Calu3 (cell line): Measurements from ENCODE around the gene LYSMD4. TPM values are rescaled to one million over a fixed set of nuclear protein-coding genes. Genes with fewer than 3 reads are reported as not detected.

Experiments used
- BruUV-seq: library from RNA; stranded (reverse); fragments of 400-500 nt; replicated peaks from 2 replicates; lab custom pipeline; 2021; lab: Mats Ljungman, UMichigan
- CTCF ChIA-PET: fragments of 300-600 bp; sonication (Branson Sonifier 250); formaldehyde crosslinking; loops from one replicate; lab custom pipeline; 2022; ENCODE audit warnings: antibody characterized with exemption; lab: Charles Lee
- DNase-seq: peaks from one replicate; pipeline ENCODE4 v3.0.0; 2022
- H3K27ac Mint-ChIP-seq: one replicate; pipeline ENCODE4 v1.8.0; 2022; ENCODE audit warnings: mixed read lengths; ENCODE audit not compliant: unreplicated experiment
- H3K27me3 Mint-ChIP-seq: one replicate; pipeline ENCODE4 v1.8.0; 2022; ENCODE audit warnings: mixed read lengths; ENCODE audit not compliant: unreplicated experiment
- H3K36me3 Mint-ChIP-seq: one replicate; pipeline ENCODE4 v1.8.0; 2022; ENCODE audit warnings: mild to moderate bottlenecking, moderate library complexity, mixed read lengths; ENCODE audit not compliant: insufficient read depth, unreplicated experiment
- H3K4me1 Mint-ChIP-seq: one replicate; pipeline ENCODE4 v1.8.0; 2022; ENCODE audit warnings: mild to moderate bottlenecking, low read depth, mixed read lengths; ENCODE audit not compliant: unreplicated experiment
- H3K4me3 Mint-ChIP-seq: one replicate; pipeline ENCODE4 v1.8.0; 2022; ENCODE audit warnings: mild to moderate bottlenecking, low read depth, moderate library complexity, mixed read lengths; ENCODE audit not compliant: unreplicated experiment
- H3K9me3 Mint-ChIP-seq: one replicate; pipeline ENCODE4 v1.8.0; 2022; ENCODE audit warnings: low read depth, mixed read lengths; ENCODE audit not compliant: unreplicated experiment
- intact Hi-C: fragments of 100-400 bp; cut with micrococcal nuclease; formaldehyde crosslinking; loops from one replicate; pipeline ENCODE4 v1.10.0; 2022; ENCODE audit not compliant: unreplicated experiment
- total RNA-seq: library from RNA; stranded (reverse); gene quantifications from 2 replicates; pipeline ENCODE4 v1.2.3, GENCODE V29; 2022
- TF ChIP-seq, protein P1 (sequence below): fragments of 200-600 bp; IDR thresholded peaks from one replicate; pipeline ENCODE4 v1.8.0; 2022; ENCODE audit warnings: antibody characterized with exemption; ENCODE audit not compliant: unreplicated experiment

Gene LYSMD4
- total RNA-seq, 1 experiment from 2014 or later, result 6.6 TPM

DNA sequence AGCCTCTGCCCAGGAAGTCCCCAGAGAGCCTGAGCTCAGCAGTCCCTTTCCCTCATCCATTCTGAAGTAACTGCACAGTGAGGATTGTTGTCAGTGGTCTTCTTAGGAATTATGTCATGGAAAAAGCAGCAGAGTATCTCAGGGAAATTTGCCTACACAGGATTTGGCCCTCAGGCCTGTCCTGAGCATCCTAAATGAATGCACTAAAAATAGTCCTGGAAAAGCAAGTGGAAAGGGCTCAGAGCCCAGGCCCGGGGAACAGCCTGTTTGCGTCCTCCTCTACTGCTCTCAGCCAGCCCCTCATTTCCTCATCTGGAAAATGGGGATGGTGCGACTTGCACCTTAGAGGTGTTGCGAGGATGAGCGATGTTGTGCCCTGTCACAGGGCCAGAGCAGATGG, 21.6 kb downstream of the LYSMD4 start:
- H3K4me1 Mint-ChIP-seq, result peaks cover 24% of the 10 kb centered on the region
- no peak overlapping the region for H3K4me3 Mint-ChIP-seq
- H3K27ac Mint-ChIP-seq, result no peak overlapping the region
- intact Hi-C loops, result no loop called here
- H3K9me3 Mint-ChIP-seq, result no peaks in the 10 kb centered on the region
- DNase-seq, result no peak
- peaks cover 12% of the 10 kb centered on the region for H3K36me3 Mint-ChIP-seq
- no peaks in the 10 kb centered on the region for H3K27me3 Mint-ChIP-seq
- TF ChIP-seq, protein P1, sequence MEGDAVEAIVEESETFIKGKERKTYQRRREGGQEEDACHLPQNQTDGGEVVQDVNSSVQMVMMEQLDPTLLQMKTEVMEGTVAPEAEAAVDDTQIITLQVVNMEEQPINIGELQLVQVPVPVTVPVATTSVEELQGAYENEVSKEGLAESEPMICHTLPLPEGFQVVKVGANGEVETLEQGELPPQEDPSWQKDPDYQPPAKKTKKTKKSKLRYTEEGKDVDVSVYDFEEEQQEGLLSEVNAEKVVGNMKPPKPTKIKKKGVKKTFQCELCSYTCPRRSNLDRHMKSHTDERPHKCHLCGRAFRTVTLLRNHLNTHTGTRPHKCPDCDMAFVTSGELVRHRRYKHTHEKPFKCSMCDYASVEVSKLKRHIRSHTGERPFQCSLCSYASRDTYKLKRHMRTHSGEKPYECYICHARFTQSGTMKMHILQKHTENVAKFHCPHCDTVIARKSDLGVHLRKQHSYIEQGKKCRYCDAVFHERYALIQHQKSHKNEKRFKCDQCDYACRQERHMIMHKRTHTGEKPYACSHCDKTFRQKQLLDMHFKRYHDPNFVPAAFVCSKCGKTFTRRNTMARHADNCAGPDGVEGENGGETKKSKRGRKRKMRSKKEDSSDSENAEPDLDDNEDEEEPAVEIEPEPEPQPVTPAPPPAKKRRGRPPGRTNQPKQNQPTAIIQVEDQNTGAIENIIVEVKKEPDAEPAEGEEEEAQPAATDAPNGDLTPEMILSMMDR, result no peak
- CTCF ChIA-PET, result no interaction called here
- BruUV-seq, result no TSS peak

DNA sequence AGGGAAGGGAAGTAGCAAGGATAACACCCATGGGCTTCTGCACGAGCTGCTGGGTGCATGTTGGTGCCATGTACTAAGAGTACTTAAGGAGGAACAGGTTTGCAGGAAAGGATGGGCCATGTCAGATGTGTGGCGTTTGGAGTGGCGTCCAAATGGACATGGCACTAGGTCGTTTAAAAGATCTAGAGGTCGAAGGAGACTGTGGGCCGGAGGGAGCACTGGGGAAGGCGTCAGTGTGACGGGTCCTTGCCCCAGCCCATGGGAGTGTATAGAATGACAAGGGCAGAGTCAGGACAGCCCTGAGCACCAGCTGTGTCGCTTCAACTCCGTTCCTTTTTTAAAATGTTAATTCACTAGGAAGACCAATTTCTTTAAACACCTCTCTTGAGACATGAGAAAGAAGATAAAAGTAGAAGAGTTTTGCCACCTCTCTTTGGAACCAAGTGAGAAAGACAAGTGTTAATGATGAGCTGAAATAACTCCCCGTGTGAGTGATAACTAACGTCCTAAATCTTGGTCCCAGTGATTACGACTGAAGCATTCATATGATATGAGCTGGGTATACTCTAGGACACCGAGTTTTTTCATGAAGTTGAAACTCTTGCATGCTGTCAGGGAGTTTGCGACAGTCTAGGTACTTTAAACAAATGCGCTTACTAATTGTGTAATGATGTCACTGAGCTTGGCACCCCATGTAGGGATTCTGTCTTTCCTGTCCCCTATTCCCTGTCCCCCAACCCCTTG, 23.8 kb downstream of the LYSMD4 start:
- no TSS peak for BruUV-seq
- no peaks in the 10 kb centered on the region for H3K9me3 Mint-ChIP-seq
- intact Hi-C loops, result loop anchor here (2.0 to 10.0 kb wide), 2 partner anchors 47 to 225 kb away; no protein-coding TSS in a partner anchor
- TF ChIP-seq, protein P1, result no peak
- no peak for DNase-seq
- H3K36me3 Mint-ChIP-seq, result peaks cover 12% of the 10 kb centered on the region
- H3K4me3 Mint-ChIP-seq, result no peak overlapping the region
- CTCF ChIA-PET, result interaction anchor here (1.1 to 1.3 kb wide), 3 partner anchors 24 to 47 kb away, joined by 4 to 7 read pairs (median 6); partner anchors contain the start of gene LYSMD4
- H3K27ac Mint-ChIP-seq, result peak overlapping the region; percentile 14
- H3K4me1 Mint-ChIP-seq, result peaks cover 24% of the 10 kb centered on the region
- no peaks in the 10 kb centered on the region for H3K27me3 Mint-ChIP-seq

DNA sequence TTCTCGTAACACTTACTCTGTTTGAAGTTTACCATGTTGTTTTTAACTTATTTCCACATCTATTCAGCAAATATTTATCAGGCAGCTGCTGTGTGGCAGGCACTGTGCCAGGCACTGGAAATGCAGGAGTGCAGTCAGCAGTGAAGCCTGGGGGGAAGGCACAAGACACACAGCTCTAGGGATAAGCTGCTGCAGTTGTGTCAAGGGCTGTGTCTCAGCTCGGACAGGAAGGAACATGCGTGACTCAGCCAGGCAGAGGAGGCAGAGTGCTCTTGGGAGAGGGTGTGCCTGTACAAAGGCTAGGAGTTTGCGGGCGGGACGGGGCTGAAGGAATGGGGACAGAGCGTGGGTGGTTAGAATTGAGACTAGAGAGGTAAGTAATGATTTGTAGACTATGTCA, 24.7 kb downstream of the LYSMD4 start:
- TF ChIP-seq, protein P1, result no peak
- DNase-seq, result peak; percentile 72
- intact Hi-C loops, result loop anchor here (1.0 to 10.0 kb wide), 3 partner anchors 25 to 224 kb away; partner anchors contain the start of gene LYSMD4
- H3K4me3 Mint-ChIP-seq, result peak overlapping the region; percentile 14
- no peaks in the 10 kb centered on the region for H3K27me3 Mint-ChIP-seq
- H3K9me3 Mint-ChIP-seq, result no peaks in the 10 kb centered on the region
- no TSS peak for BruUV-seq
- peaks cover 12% of the 10 kb centered on the region for H3K36me3 Mint-ChIP-seq
- peak overlapping the region; percentile 14 for H3K27ac Mint-ChIP-seq
- H3K4me1 Mint-ChIP-seq, result peaks cover 31% of the 10 kb centered on the region
- CTCF ChIA-PET, result interaction anchor here (1.1 to 1.6 kb wide), 5 partner anchors 16 to 436 kb away, joined by 3 to 7 read pairs (median 4); partner anchors contain the start of gene LYSMD4

DNA sequence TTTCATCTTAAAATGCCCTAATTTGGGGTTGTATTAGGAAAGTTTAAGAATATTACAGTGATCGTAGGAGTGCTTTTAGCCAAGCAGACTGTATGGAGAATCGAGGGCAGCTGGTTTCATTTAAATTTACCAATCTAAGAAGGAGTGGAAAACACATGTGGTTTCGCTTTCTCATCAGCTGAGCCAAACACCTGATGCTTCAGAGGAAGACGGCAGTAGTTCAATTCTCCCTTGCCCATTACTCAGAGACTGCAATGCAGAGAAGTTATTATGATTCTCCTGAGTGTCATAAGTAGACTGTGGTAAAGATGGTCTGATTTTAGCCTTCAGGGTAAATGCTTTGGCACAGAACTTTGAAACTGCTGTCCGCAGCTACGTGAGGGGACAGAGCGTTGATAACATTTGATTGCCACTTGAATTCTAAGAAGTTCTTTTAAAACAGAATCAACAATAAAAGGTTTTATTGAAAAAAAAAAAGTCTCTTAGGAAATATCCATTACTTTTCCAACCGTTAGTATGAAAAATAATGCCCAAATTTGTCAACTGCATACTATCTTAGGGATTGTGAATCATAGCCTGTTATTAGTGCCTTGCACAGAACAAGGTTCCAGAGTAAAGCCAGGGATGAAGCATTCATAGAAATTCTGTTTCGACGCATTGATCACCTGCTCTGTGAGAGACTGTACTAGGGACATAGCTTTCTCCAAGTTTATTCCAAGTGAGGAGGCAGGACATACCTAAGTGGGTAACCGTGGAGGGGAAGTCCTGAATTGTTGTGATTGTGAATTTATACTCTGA, 25.6 kb downstream of the LYSMD4 start:
- DNase-seq, result no peak
- TF ChIP-seq, protein P1, result no peak
- CTCF ChIA-PET, result interaction anchor here (0.7 to 1.6 kb wide), 6 partner anchors 15 to 435 kb away, joined by 3 to 7 read pairs (median 4); partner anchors contain the start of gene LYSMD4
- Mint-ChIP-seq H3K9me3 (no peaks in the 10 kb centered on the region), H3K27ac (peak overlapping the region; percentile 14), H3K4me3 (no peak overlapping the region), H3K4me1 (peaks cover 38% of the 10 kb centered on the region), H3K36me3 (peaks cover 17% of the 10 kb centered on the region), H3K27me3 (no peaks in the 10 kb centered on the region)
- intact Hi-C loops, result loop anchor here (1.0 to 10.0 kb wide), 3 partner anchors 26 to 223 kb away; partner anchors contain the start of gene LYSMD4
- no TSS peak for BruUV-seq
